ENCODE measurements around the gene ZNF654.
"Not testable (repeated sequence)": the region's sequence is repeated elsewhere in the genome, so short reads cannot be mapped to it uniquely, and the experiment has no call there.

The ZNF654 gene

GRCh38 chr3:88058581-88059379, at the start of gene ZNF654, which contains the start of gene CGGBP1:
Gene ZNF654, plus strand, starts transcription at chr3:88059255. Its CDS starts 65 bp downstream, at chr3:88059320.
Gene CGGBP1, minus strand, starts transcription at chr3:88059005. Its CDS starts 3,029 bp downstream, at chr3:88055976.
- peak; percentile 99 for DNase-seq (ENCODE audit: low read depth)

GRCh38 chr3:88010810-88011209, 48.2 kb upstream of the ZNF654 start:
- no peak for DNase-seq (ENCODE audit: low read depth)

GRCh38 chr3:88013592-88013991, 45.5 kb upstream of the ZNF654 start:
- DNase-seq (ENCODE audit: low read depth): no peak

- not testable (repeated sequence) for DNase-seq (ENCODE audit: low read depth)
Observed at GRCh38 chr3:88015656-88016055, 43.4 kb upstream of the ZNF654 start.

- no peak for DNase-seq (ENCODE audit: low read depth)
Observed at GRCh38 chr3:88019024-88019423, 40.0 kb upstream of the ZNF654 start.

GRCh38 chr3:88025001-88025552, 34.0 kb upstream of the ZNF654 start:
- DNase-seq (ENCODE audit: low read depth): no peak

GRCh38 chr3:88028876-88029275, 30.2 kb upstream of the ZNF654 start:
- no peak for DNase-seq (ENCODE audit: low read depth)

GRCh38 chr3:88030210-88030609, 28.8 kb upstream of the ZNF654 start:
- no peak for DNase-seq (ENCODE audit: low read depth)

- no peak for DNase-seq (ENCODE audit: low read depth)
Observed at GRCh38 chr3:88031642-88032077, 27.4 kb upstream of the ZNF654 start.

- DNase-seq (ENCODE audit: low read depth): no peak
Observed at GRCh38 chr3:88032245-88032644, 26.8 kb upstream of the ZNF654 start.

- DNase-seq (ENCODE audit: low read depth): no peak
Observed at GRCh38 chr3:88033079-88033478, 26.0 kb upstream of the ZNF654 start.

- no peak for DNase-seq (ENCODE audit: low read depth)
Observed at GRCh38 chr3:88033808-88034207, 25.2 kb upstream of the ZNF654 start.

- no peak for DNase-seq (ENCODE audit: low read depth)
Observed at GRCh38 chr3:88034491-88035275, 24.4 kb upstream of the ZNF654 start.

GRCh38 chr3:88036221-88036620, 22.8 kb upstream of the ZNF654 start:
- no peak for DNase-seq (ENCODE audit: low read depth)

GRCh38 chr3:88038566-88038965, 20.5 kb upstream of the ZNF654 start:
- no peak for DNase-seq (ENCODE audit: low read depth)

GRCh38 chr3:88040529-88040928, 18.5 kb upstream of the ZNF654 start:
- no peak for DNase-seq (ENCODE audit: low read depth)

- DNase-seq (ENCODE audit: low read depth): no peak
Observed at GRCh38 chr3:88041005-88041404, 18.1 kb upstream of the ZNF654 start.

- no peak for DNase-seq (ENCODE audit: low read depth)
Observed at GRCh38 chr3:88044411-88044810, 14.6 kb upstream of the ZNF654 start.

GRCh38 chr3:88046766-88047165, 12.3 kb upstream of the ZNF654 start:
- no peak for DNase-seq (ENCODE audit: low read depth)

- no peak for DNase-seq (ENCODE audit: low read depth)
Observed at GRCh38 chr3:88057630-88058305, 1.3 kb upstream of the ZNF654 start.

- DNase-seq (ENCODE audit: low read depth): no peak
Observed at GRCh38 chr3:88058306-88058580, 812 bp upstream of the ZNF654 start.

- no peak for DNase-seq (ENCODE audit: low read depth)
Observed at GRCh38 chr3:88059380-88060170, 520 bp downstream of the ZNF654 start.
